Measurements from ENCODE around the gene RORC. TPM values are rescaled to one million over a fixed set of nuclear protein-coding genes. Genes with fewer than 3 reads are reported as not detected.

RORC gene
- polyA plus RNA-seq, 1 donor (not counting 4 experiments of a cell fraction or from before 2014, with no cell fraction given): 0.12 TPM

DNA sequence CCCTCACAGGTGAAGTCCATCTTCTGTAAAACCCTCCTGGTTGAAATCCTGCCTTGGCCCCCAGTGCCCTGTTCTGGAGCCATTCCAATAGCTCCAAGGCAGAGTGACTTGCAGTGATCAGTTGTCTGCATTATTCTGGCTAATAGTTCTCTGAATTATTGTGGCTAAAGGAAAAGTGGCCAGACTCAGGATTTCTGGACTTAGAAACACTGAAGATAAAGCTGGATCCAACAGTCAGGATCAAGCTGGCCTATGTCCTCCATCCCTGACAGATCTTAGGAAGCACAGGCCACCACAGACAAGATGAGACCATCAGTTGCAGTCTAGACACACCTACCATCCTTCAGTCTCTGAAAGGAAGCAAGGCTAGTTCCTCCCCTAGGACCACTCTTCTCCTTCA is 8.8 kb upstream of the RORC start:
- Histone ChIP-seq H3K27ac (ENCODE audit: control insufficient read depth, insufficient read depth, low read length) (peak overlapping the region; percentile 83), H3K9me1 (ENCODE audit: control insufficient read depth, extremely low read depth, insufficient read depth, low read length) (peaks cover 2% of the 10 kb centered on the region), H4K20me1 (ENCODE audit: control insufficient read depth, extremely low read depth, insufficient read depth, low read length) (no peaks in the 10 kb centered on the region), H3K36me3 (ENCODE audit: control insufficient read depth in 2 of 2, extremely low read depth in 1 of 2, insufficient read depth in 2 of 2, low read length in 2 of 2) (no peaks in the 10 kb centered on the region), H3K4me3 (ENCODE audit: control insufficient read depth in 2 of 3, extremely low read depth in 1 of 3, insufficient read depth in 2 of 3, low read depth in 1 of 3, low read length in 3 of 3) (peak overlapping the region; percentile 44 to 66 (median 60)), H3K9ac (ENCODE audit: control insufficient read depth, extremely low read depth, insufficient read depth, low read length) (peak overlapping the region; percentile 80), H3K27me3 (ENCODE audit: control insufficient read depth, extremely low read depth, insufficient read depth, low read length) (no peaks in the 10 kb centered on the region), H3K79me2 (ENCODE audit: control insufficient read depth, insufficient read depth, low read length) (no peaks in the 10 kb centered on the region), H2AFZ (ENCODE audit: control insufficient read depth, low read length) (peak overlapping the region; percentile 62), H3K4me1 (ENCODE audit: control insufficient read depth, extremely low read depth, insufficient read depth, low read length) (peaks cover 31% of the 10 kb centered on the region), H3K4me2 (ENCODE audit: control insufficient read depth, extremely low read depth, insufficient read depth, low read depth, low read length) (peak overlapping the region; percentile 84), H3K9me3 (ENCODE audit: control insufficient read depth, low read depth, low read length) (no peaks in the 10 kb centered on the region)
- dilution Hi-C loops (cut with MboI; ENCODE audit: extremely low pct_ligation_motif_present, low sequenced_read_pairs): no loop called here
- TF ChIP-seq, protein P1, sequence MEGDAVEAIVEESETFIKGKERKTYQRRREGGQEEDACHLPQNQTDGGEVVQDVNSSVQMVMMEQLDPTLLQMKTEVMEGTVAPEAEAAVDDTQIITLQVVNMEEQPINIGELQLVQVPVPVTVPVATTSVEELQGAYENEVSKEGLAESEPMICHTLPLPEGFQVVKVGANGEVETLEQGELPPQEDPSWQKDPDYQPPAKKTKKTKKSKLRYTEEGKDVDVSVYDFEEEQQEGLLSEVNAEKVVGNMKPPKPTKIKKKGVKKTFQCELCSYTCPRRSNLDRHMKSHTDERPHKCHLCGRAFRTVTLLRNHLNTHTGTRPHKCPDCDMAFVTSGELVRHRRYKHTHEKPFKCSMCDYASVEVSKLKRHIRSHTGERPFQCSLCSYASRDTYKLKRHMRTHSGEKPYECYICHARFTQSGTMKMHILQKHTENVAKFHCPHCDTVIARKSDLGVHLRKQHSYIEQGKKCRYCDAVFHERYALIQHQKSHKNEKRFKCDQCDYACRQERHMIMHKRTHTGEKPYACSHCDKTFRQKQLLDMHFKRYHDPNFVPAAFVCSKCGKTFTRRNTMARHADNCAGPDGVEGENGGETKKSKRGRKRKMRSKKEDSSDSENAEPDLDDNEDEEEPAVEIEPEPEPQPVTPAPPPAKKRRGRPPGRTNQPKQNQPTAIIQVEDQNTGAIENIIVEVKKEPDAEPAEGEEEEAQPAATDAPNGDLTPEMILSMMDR (optimal IDR thresholded peaks at IDR 0.05 in 1 of 3, IDR thresholded peaks at IDR 0.05 in 1 of 3, conservative IDR thresholded peaks at IDR 0.05 in 1 of 3; ENCODE audit: extremely low read depth in 1 of 3, insufficient read depth in 2 of 3, low read length in 3 of 3): no peak
- TF ChIP-seq EZH2 (IDR thresholded peaks at IDR 0.05; ENCODE audit: low read length): no peak
- DNase-seq (ENCODE audit: low read depth, low spot score): no peak
- no peak for FAIRE-seq

DNA sequence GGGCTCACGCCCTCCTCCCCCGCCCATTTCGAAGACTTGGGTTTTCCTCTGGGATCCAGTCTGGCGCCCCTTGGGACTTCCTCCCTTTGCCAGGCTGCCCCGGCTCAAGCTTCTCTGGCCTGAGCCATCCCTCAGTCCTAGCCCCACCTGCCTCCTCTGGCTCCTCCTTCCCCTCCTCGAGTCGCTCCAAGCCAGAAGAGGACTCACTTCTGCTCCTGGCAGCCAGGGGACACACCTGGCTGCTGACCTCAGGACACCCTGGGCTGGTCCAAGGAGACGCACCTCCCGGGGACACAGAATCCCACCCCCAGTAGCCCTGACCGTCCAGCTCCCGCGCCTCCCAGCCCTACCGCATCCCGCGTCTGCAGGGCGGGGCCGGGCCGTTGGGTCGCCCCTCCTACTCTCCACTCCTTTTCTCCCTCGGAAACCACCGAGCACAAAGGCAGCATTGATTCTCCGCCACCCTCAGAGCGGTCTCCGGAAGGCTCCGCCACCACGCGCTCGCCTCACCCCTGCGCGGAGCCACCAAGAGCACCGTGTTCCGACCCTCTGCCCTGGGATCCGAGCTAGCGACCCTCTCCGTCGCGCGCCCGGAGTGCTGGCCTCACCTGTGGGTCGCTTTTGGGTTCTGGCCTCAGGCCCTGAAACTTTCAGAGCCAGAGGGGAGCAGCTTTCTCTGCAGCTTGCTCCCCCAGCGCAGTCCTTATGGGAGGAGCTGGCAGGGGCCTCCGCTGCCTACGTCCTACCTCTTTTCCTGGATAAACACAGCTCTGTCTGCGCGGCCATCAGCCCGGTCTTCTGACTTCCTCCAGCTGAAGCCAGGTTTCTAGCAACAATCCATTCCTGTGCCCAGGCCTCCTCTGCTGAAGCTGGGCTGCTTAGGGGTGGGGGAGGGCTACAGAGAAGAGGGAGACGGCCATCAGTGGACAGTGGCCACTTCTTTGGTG is 8.1 kb upstream of the RORC start, which contains the start of gene C2CD4D:
Gene C2CD4D, minus strand, starts transcription at position 364 of the 947 bp plus-strand sequence. CDS start 831 bp downstream, outside the sequence.
- Histone ChIP-seq H3K27me3 (ENCODE audit: control insufficient read depth, extremely low read depth, insufficient read depth, low read length) (no peaks in the 10 kb centered on the region), H3K9me1 (ENCODE audit: control insufficient read depth, extremely low read depth, insufficient read depth, low read length) (peaks cover 2% of the 10 kb centered on the region), H3K4me2 (ENCODE audit: control insufficient read depth, extremely low read depth, insufficient read depth, low read depth, low read length) (peak within 1 kb of the TSS; percentile 84), H3K9ac (ENCODE audit: control insufficient read depth, extremely low read depth, insufficient read depth, low read length) (peak within 1 kb of the TSS; percentile 80), H3K9me3 (ENCODE audit: control insufficient read depth, low read depth, low read length) (no peaks in the 10 kb centered on the region), H3K79me2 (ENCODE audit: control insufficient read depth, insufficient read depth, low read length) (no peaks in the 10 kb centered on the region), H4K20me1 (ENCODE audit: control insufficient read depth, extremely low read depth, insufficient read depth, low read length) (no peaks in the 10 kb centered on the region), H3K36me3 (ENCODE audit: control insufficient read depth in 2 of 2, extremely low read depth in 1 of 2, insufficient read depth in 2 of 2, low read length in 2 of 2) (no peaks in the 10 kb centered on the region), H3K4me3 (ENCODE audit: control insufficient read depth in 2 of 3, extremely low read depth in 1 of 3, insufficient read depth in 2 of 3, low read depth in 1 of 3, low read length in 3 of 3) (peak within 1 kb of the TSS; percentile 44 to 66 (median 60)), H3K27ac (ENCODE audit: control insufficient read depth, insufficient read depth, low read length) (peak within 1 kb of the TSS; percentile 83), H2AFZ (ENCODE audit: control insufficient read depth, low read length) (peak within 1 kb of the TSS; percentile 92), H3K4me1 (ENCODE audit: control insufficient read depth, extremely low read depth, insufficient read depth, low read length) (peaks cover 31% of the 10 kb centered on the region)
- peak; percentile 85 for FAIRE-seq
- TF ChIP-seq, protein P1 (optimal IDR thresholded peaks at IDR 0.05 in 1 of 3, IDR thresholded peaks at IDR 0.05 in 1 of 3, conservative IDR thresholded peaks at IDR 0.05 in 1 of 3; ENCODE audit: extremely low read depth in 1 of 3, insufficient read depth in 2 of 3, low read length in 3 of 3): no peak
- TF ChIP-seq EZH2 (IDR thresholded peaks at IDR 0.05; ENCODE audit: low read length): no peak
- no peak for DNase-seq (ENCODE audit: low read depth, low spot score)
- dilution Hi-C loops (cut with MboI; ENCODE audit: extremely low pct_ligation_motif_present, low sequenced_read_pairs): no loop called here

All from keratinocyte (primary cell).